HepG2 (cell line): Measurements from ENCODE around the gene RAB6B.

Experiments
- ATRX ChIP-seq: sonication (generic); formaldehyde crosslinking; IDR thresholded peaks from 2 replicates; pipeline ENCODE4 v1.4.0; 2020; ENCODE audit warnings: missing genetic modification reagents, borderline replicate concordance
- CTCF ChIP-seq: sonication (generic); formaldehyde crosslinking; IDR thresholded peaks from 2 replicates; pipeline ENCODE4 v1.5.0; 2020; ENCODE audit warnings: mild to moderate bottlenecking, missing genetic modification reagents, moderate library complexity
- FOXK1 ChIP-seq: sonication (generic); formaldehyde crosslinking; IDR thresholded peaks from 2 replicates; pipeline ENCODE4 v1.4.0; 2020; ENCODE audit warnings: low read depth, missing genetic modification reagents, borderline replicate concordance
- NFE2 ChIP-seq: sonication (generic); formaldehyde crosslinking; IDR thresholded peaks from 2 replicates; pipeline ENCODE4 v1.4.0; 2020; ENCODE audit warnings: missing genetic modification reagents
- NFIC ChIP-seq: IDR thresholded peaks from 2 replicates; pipeline ENCODE4 v1.6.1; 2012; ENCODE audit warnings: mild to moderate bottlenecking, low read length, inconsistent platforms
- POLR2AphosphoS5 ChIP-seq: IDR thresholded peaks from 2 replicates; pipeline ENCODE4 v1.6.1; 2012; ENCODE audit warnings: low read depth, low read length
- PRPF4 ChIP-seq: fragments of 200-400 bp; formaldehyde crosslinking; IDR thresholded peaks from 2 replicates; pipeline ENCODE4 v1.6.1; 2016; ENCODE audit warnings: low read length, low read depth; ENCODE audit not compliant: poor library complexity, severe bottlenecking
- SMAD3 ChIP-seq: sonication (generic); formaldehyde crosslinking; IDR thresholded peaks from 2 replicates; pipeline ENCODE4 v1.4.0; 2020; ENCODE audit warnings: missing genetic modification reagents
- STAG1 ChIP-seq: sonication (generic); formaldehyde crosslinking; IDR thresholded peaks from 2 replicates; pipeline ENCODE4 v1.4.0; 2020; ENCODE audit warnings: missing genetic modification reagents
- SYNCRIP ChIP-seq: fragments of 200-400 bp; formaldehyde crosslinking; IDR thresholded peaks from 2 replicates; pipeline ENCODE4 v1.6.1; 2018; ENCODE audit warnings: mild to moderate bottlenecking, low read depth, low read length; ENCODE audit not compliant: insufficient read depth
- TCF7L2 ChIP-seq: IDR thresholded peaks from 2 replicates; pipeline ENCODE4 v1.6.1; 2011; ENCODE audit warnings: mild to moderate bottlenecking, low read depth, low read length, moderate library complexity
- TF ChIP-seq, protein P1 (sequence below): sonication (generic); formaldehyde crosslinking; IDR thresholded peaks from 2 replicates; pipeline ENCODE4 v1.8.0; 2023; ENCODE audit warnings: mild to moderate bottlenecking, missing genetic modification reagents

GRCh38 chr3:133830071-133830470 is 65.6 kb downstream of the RAB6B start:
- TF ChIP-seq TCF7L2, result no peak
- TF ChIP-seq STAG1, result no peak
- no peak for TF ChIP-seq CTCF (CRISPR knock-in tag)
- no peak for TF ChIP-seq SMAD3 (CRISPR knock-in tag)
- no peak for TF ChIP-seq POLR2AphosphoS5
- TF ChIP-seq FOXK1, result no peak
- TF ChIP-seq, protein P1, sequence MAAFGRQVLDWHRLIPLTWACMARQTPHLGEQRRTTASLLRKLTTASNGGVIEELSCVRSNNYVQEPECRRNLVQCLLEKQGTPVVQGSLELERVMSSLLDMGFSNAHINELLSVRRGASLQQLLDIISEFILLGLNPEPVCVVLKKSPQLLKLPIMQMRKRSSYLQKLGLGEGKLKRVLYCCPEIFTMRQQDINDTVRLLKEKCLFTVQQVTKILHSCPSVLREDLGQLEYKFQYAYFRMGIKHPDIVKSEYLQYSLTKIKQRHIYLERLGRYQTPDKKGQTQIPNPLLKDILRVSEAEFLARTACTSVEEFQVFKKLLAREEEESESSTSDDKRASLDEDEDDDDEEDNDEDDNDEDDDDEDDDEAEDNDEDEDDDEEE (CRISPR knock-in tag), result no peak
- TF ChIP-seq NFIC, result no peak
- no peak for TF ChIP-seq NFE2 (CRISPR knock-in tag)
- TF ChIP-seq SYNCRIP, result no peak
- no peak for TF ChIP-seq ATRX (CRISPR knock-in tag)
- TF ChIP-seq PRPF4, result no peak
